CD14-positive monocyte (primary cell): ENCODE results near the gene LGALS3BP. TPM values are rescaled to one million over a fixed set of nuclear protein-coding genes. Genes with fewer than 3 reads are reported as not detected.

ENCODE experiments used
- DNase-seq, 3 donors: peaks; one replicate each; pipeline ENCODE4 v3.0.0-alpha.2; 2011 to 2022
- H2AFZ ChIP-seq: 2 replicates; pipeline ENCODE4 v1.6.0; 2012; ENCODE audit warnings: mild to moderate bottlenecking, low read depth, low read length, inconsistent platforms; ENCODE audit not compliant: insufficient read depth, poor library complexity, severe bottlenecking
- H3K27ac ChIP-seq, 2 donors: 1 replicate in 1 of 2; 2 replicates in 1 of 2; pipeline ENCODE4 v1.5.1; 2012 to 2013; ENCODE audit warnings: low read length in 2 of 2, control low read depth in 1 of 2, inconsistent platforms in 1 of 2, low read depth in 1 of 2, mild to moderate bottlenecking in 1 of 2
- H3K27me3 ChIP-seq, 2 donors: one replicate each; pipeline versions ENCODE4 v1.6.0 to v1.6.1; 2011 to 2013; ENCODE audit warnings: low read length in 2 of 2; ENCODE audit not compliant: control insufficient read depth in 2 of 2, insufficient read depth in 2 of 2
- H3K36me3 ChIP-seq, 2 donors: replicated peaks in 1 of 2; 1 replicate in 1 of 2; 2 replicates in 1 of 2; pipeline versions ENCODE4 v1.5.1 to v1.6.1; 2012 to 2013; ENCODE audit warnings: low read length in 2 of 2, control low read depth in 1 of 2, inconsistent platforms in 1 of 2, mild to moderate bottlenecking in 1 of 2; ENCODE audit not compliant: insufficient read depth in 2 of 2, control insufficient read depth in 1 of 2
- H3K4me1 ChIP-seq, 2 donors: 1 replicate in 1 of 2; 2 replicates in 1 of 2; pipeline versions ENCODE4 v1.5.1 to v1.6.1; 2012 to 2013; ENCODE audit warnings: low read length in 2 of 2, control low read depth in 1 of 2, inconsistent platforms in 1 of 2, mild to moderate bottlenecking in 1 of 2, moderate library complexity in 1 of 2; ENCODE audit not compliant: insufficient read depth in 2 of 2, control insufficient read depth in 1 of 2
- H3K4me2 ChIP-seq: replicated peaks from 2 replicates; pipeline ENCODE3; 2012; ENCODE audit warnings: low read length, moderate library complexity, mild to moderate bottlenecking; ENCODE audit not compliant: poor library complexity, severe bottlenecking; ENCODE audit errors: extremely low read depth
- H3K4me3 ChIP-seq, 3 experiments: fragments of 200-600 bp in 1 of 3; sonication (generic) in 1 of 3; replicated peaks in 1 of 3; 1 replicate in 2 of 3; 2 replicates in 1 of 3; pipeline ENCODE4 v1.5.1; 2011 to 2013; ENCODE audit warnings: low read length in 3 of 3, mild to moderate bottlenecking in 3 of 3, control low read depth in 2 of 3, low read depth in 2 of 3, inconsistent platforms in 1 of 3, moderate library complexity in 1 of 3
- H3K79me2 ChIP-seq: 2 replicates; pipeline ENCODE4 v1.6.0; 2012; ENCODE audit warnings: mild to moderate bottlenecking, control low read depth, inconsistent platforms, low read length, moderate library complexity; ENCODE audit not compliant: insufficient read depth
- H3K9ac ChIP-seq: 2 replicates; pipeline ENCODE4 v1.6.0; 2017; ENCODE audit warnings: low read length, mild to moderate bottlenecking; ENCODE audit not compliant: insufficient read depth, poor library complexity, severe bottlenecking
- H3K9me3 ChIP-seq, 2 donors: replicated peaks in 1 of 2; 1 replicate in 1 of 2; 2 replicates in 1 of 2; pipeline versions ENCODE4 v1.5.1 to v1.6.1; 2012 to 2013; ENCODE audit warnings: low read length in 2 of 2, control low read depth in 1 of 2; ENCODE audit not compliant: control insufficient read depth in 1 of 2, insufficient read depth in 1 of 2
- H4K20me1 ChIP-seq: 2 replicates; pipeline ENCODE4 v1.6.0; 2012; ENCODE audit warnings: mild to moderate bottlenecking, low read length, control low read depth, moderate library complexity; ENCODE audit not compliant: insufficient read depth
- H3K27ac Mint-ChIP-seq, 7 donors: one replicate each; pipeline ENCODE4 v1.8.0; 2020; ENCODE audit warnings: mild to moderate bottlenecking in 7 of 7, mixed read lengths in 7 of 7, moderate library complexity in 6 of 7, inconsistent platforms in 2 of 7
- H3K27me3 Mint-ChIP-seq, 3 donors: one replicate each; pipeline ENCODE4 v1.8.0; 2021 to 2022; ENCODE audit warnings: low read depth in 3 of 3, mild to moderate bottlenecking in 3 of 3, mixed read lengths in 3 of 3, moderate library complexity in 3 of 3, inconsistent platforms in 1 of 3
- H3K36me3 Mint-ChIP-seq, 2 donors: one replicate each; pipeline ENCODE4 v1.8.0; 2020; ENCODE audit warnings: mixed read lengths in 2 of 2, inconsistent platforms in 1 of 2, mild to moderate bottlenecking in 1 of 2
- H3K4me1 Mint-ChIP-seq: one replicate; pipeline ENCODE4 v1.8.0; 2020; ENCODE audit warnings: mild to moderate bottlenecking, mixed read lengths
- H3K4me3 Mint-ChIP-seq, 2 donors: one replicate each; pipeline ENCODE4 v1.8.0; 2020; ENCODE audit warnings: mild to moderate bottlenecking in 2 of 2, mixed read lengths in 2 of 2, moderate library complexity in 1 of 2
- H3K9me3 Mint-ChIP-seq, 7 donors: one replicate each; pipeline ENCODE4 v1.8.0; 2020 to 2022; ENCODE audit warnings: mixed read lengths in 7 of 7, mild to moderate bottlenecking in 6 of 7, moderate library complexity in 6 of 7, inconsistent platforms in 2 of 7
- WGBS: methylation state at CpG from one replicate; pipeline ENCODE4 v1.1.5; 2013; ENCODE audit warnings: missing lambda C conversion rate; ENCODE audit not compliant: insufficient coverage; 5-methylcytosine and 5-hydroxymethylcytosine counted together
- intact Hi-C, 2 donors: fragments of 100-400 bp; cut with micrococcal nuclease; formaldehyde crosslinking; loops; one replicate each; pipeline versions ENCODE4 v1.15.0 to v1.15.1; 2023
- polyA plus RNA-seq, 3 donors: library from polyadenylated mRNA; depleted of rRNA in 1 of 3; unstranded in 2 of 3; stranded (reverse) in 1 of 3; fragments of 300-500 nt in 2 of 3; fragments of >200 nt in 1 of 3; fragmentation: Illumina TruSeq in 2 of 3; gene quantifications; 1 replicate in 2 of 3; 2 replicates in 1 of 3; pipeline ENCODE4 v1.2.3, GENCODE V29; 2012 to 2021
- TF ChIP-seq, protein P1 (sequence below): fragments of 200-600 bp; IDR thresholded peaks from one replicate; pipeline ENCODE4 v1.8.0; 2022; ENCODE audit warnings: antibody characterized with exemption, mild to moderate bottlenecking

LGALS3BP gene
- polyA plus RNA-seq, 3 donors = 11.4 to 12.0 (median 11.7) TPM

GRCh38 chr17:78990349-78991016, 10.8 kb upstream of the LGALS3BP start:
- Histone ChIP-seq H3K27me3 (no peaks in the 10 kb centered on the region), H3K9me3 (no peaks in the 10 kb centered on the region), H4K20me1 (peaks cover 40% of the 10 kb centered on the region), H3K4me2 (no peak overlapping the region), H3K9ac (no peak overlapping the region), H3K4me3 (no peak overlapping the region), H3K36me3 (peaks cover 49 to 55% of the 10 kb centered on the region in 2 donors), H3K79me2 (peaks cover 15% of the 10 kb centered on the region), H2AFZ (no peak overlapping the region), H3K4me1 (peaks cover 32% of the 10 kb centered on the region in 2 donors), H3K27ac (no peak overlapping the region)
- Mint-ChIP-seq H3K9me3 (peaks cover 0 to 2% (median 0%) of the 10 kb centered on the region in 7 donors), H3K36me3 (peaks cover 41 to 61% of the 10 kb centered on the region in 2 donors), H3K4me1 (peaks cover 34% of the 10 kb centered on the region), H3K27me3 (no peaks in the 10 kb centered on the region), H3K27ac (peak overlapping the region in 2 of 7 donors; percentile 5 to 15), H3K4me3 (no peak overlapping the region)
- intact Hi-C loops = no loop called here
- 97% methylated on average over 27 of the region's 29 CpGs for WGBS
- no peak for DNase-seq
- TF ChIP-seq, protein P1, sequence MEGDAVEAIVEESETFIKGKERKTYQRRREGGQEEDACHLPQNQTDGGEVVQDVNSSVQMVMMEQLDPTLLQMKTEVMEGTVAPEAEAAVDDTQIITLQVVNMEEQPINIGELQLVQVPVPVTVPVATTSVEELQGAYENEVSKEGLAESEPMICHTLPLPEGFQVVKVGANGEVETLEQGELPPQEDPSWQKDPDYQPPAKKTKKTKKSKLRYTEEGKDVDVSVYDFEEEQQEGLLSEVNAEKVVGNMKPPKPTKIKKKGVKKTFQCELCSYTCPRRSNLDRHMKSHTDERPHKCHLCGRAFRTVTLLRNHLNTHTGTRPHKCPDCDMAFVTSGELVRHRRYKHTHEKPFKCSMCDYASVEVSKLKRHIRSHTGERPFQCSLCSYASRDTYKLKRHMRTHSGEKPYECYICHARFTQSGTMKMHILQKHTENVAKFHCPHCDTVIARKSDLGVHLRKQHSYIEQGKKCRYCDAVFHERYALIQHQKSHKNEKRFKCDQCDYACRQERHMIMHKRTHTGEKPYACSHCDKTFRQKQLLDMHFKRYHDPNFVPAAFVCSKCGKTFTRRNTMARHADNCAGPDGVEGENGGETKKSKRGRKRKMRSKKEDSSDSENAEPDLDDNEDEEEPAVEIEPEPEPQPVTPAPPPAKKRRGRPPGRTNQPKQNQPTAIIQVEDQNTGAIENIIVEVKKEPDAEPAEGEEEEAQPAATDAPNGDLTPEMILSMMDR = no peak

DNA sequence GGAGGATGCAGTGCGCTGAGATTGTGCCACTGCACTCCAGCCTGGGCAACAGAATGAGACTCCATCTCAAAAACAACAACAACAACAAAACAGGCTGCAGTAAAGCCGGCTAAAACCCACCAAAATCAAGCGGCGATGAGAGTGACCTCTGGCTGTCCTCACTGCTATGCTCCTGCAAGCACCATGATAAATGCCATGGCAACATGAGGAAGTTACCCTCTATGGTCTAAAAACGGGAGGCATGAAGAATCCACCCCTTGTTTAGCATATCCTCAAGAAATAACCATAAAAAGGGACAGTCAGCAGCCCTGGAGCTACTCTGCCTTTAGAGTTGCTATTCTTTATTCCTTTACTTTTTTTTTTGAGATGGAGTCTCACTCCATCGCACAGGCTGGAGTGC, 8.4 kb upstream of the LGALS3BP start:
- H3K9me3 Mint-ChIP-seq = peaks cover 0 to 2% (median 0%) of the 10 kb centered on the region in 7 donors
- H3K4me3 Mint-ChIP-seq = no peak overlapping the region
- H3K79me2 ChIP-seq = peaks cover 11% of the 10 kb centered on the region
- H3K36me3 ChIP-seq = peaks cover 30 to 32% of the 10 kb centered on the region in 2 donors
- H3K4me3 ChIP-seq = no peak overlapping the region
- no peaks in the 10 kb centered on the region for H3K27me3 ChIP-seq
- TF ChIP-seq, protein P1 = no peak
- peaks cover 18% of the 10 kb centered on the region for H4K20me1 ChIP-seq
- no peak overlapping the region for H2AFZ ChIP-seq
- H3K9me3 ChIP-seq = no peaks in the 10 kb centered on the region
- peak overlapping the region in 3 of 7 donors; percentile 19 to 97 (median 79) for H3K27ac Mint-ChIP-seq
- no peak overlapping the region for H3K27ac ChIP-seq
- H3K9ac ChIP-seq = no peak overlapping the region
- H3K4me1 Mint-ChIP-seq = peaks cover 41% of the 10 kb centered on the region
- peaks cover 36 to 45% of the 10 kb centered on the region in 2 donors for H3K4me1 ChIP-seq
- no peak overlapping the region for H3K4me2 ChIP-seq
- DNase-seq = no peak
- 22% methylated on average over 3 of the region's 6 CpGs for WGBS
- peaks cover 32 to 39% of the 10 kb centered on the region in 2 donors for H3K36me3 Mint-ChIP-seq
- H3K27me3 Mint-ChIP-seq = no peaks in the 10 kb centered on the region
- intact Hi-C loops = loop anchor here in 1 of 2 donors (5.0 kb wide), 1 partner anchor 126 kb away; no protein-coding TSS in a partner anchor
